ENCODE measurements around the gene MFAP3L. TPM values are rescaled to one million over a fixed set of nuclear protein-coding genes. Genes with fewer than 3 reads are reported as not detected.
A peak's percentile ranks its signal among the peaks of the same experiment; 100 is the strongest.

The MFAP3L gene
- total RNA-seq, 1 experiment from 2014 or later = 6.8 TPM

DNA sequence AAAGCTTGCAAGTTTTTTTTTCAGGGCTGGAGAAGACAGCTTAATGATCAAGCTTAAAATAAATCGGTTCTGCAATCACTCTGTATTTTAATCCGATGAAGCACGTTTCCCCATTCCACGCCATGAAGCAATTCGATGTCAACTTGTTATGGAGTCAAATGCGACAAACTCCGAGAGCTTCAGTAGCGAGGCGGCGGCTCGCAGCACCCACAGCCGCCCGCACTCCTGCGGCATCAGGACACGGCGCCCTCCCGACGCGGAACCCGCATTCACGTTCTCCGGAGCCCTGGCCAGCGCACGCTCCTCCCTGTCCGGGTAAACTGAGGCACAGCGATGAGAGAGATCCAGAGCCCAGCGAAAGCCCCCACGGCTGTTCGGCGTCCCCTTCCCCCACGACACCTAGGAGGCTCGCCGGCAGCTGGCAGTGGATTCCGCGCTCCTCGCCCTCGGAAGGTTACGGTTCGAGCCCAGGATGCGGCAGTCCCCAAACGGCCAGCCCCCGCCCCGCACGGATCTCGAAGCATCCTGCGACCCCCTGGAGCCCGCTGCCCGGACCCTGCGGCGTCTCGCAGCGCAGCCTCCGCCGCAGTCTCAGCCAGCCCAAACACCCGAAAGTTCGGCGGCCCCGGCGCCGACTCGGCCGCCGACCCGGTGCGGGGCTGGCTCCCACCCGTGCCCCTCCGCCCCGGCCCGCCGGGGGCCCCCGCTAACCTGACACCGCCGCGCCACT lies 507 bp downstream of the MFAP3L start:
- peak overlapping the region; percentile 82 for H3K4me3 Mint-ChIP-seq (ENCODE audit: low read depth, unreplicated experiment)
- CTCF ChIA-PET = no interaction called here
- peak; percentile 3 for DNase-seq

DNA sequence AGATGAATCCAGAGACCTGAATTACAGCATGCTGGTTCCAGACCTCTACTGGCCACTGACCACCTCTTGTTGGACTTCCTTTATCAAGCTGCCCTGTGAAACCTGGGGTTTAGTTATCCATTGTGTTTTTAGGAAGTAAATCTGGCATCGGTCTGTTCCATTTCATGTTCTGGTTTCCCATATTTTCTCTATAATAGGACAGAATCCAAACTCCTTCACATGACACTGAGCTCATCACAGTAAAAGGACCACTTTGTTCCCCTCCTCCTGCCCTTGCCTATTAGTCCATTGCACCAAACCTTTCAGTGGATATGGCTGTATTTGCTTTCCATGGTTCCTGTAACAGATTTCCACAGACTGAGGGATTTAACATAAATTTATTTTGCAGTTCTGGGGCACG lies 4.0 kb downstream of the MFAP3L start:
- no peak overlapping the region for H3K27ac Mint-ChIP-seq (ENCODE audit: unreplicated experiment)
- intact Hi-C loops (cut with micrococcal nuclease; ENCODE audit: unreplicated experiment) = no loop called here
- H3K4me1 Mint-ChIP-seq (ENCODE audit: low read depth, unreplicated experiment) = no peaks in the 10 kb centered on the region
- H3K27me3 Mint-ChIP-seq (ENCODE audit: unreplicated experiment) = no peaks in the 10 kb centered on the region
- no TSS peak for BruUV-seq (replicated peaks)
- DNase-seq = no peak
- CTCF ChIA-PET = no interaction called here
- H3K9me3 Mint-ChIP-seq (ENCODE audit: low read depth, unreplicated experiment) = no peaks in the 10 kb centered on the region
- TF ChIP-seq, protein P1, sequence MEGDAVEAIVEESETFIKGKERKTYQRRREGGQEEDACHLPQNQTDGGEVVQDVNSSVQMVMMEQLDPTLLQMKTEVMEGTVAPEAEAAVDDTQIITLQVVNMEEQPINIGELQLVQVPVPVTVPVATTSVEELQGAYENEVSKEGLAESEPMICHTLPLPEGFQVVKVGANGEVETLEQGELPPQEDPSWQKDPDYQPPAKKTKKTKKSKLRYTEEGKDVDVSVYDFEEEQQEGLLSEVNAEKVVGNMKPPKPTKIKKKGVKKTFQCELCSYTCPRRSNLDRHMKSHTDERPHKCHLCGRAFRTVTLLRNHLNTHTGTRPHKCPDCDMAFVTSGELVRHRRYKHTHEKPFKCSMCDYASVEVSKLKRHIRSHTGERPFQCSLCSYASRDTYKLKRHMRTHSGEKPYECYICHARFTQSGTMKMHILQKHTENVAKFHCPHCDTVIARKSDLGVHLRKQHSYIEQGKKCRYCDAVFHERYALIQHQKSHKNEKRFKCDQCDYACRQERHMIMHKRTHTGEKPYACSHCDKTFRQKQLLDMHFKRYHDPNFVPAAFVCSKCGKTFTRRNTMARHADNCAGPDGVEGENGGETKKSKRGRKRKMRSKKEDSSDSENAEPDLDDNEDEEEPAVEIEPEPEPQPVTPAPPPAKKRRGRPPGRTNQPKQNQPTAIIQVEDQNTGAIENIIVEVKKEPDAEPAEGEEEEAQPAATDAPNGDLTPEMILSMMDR (IDR thresholded peaks at IDR 0.05; ENCODE audit: unreplicated experiment) = no peak
- H3K4me3 Mint-ChIP-seq (ENCODE audit: low read depth, unreplicated experiment) = no peak overlapping the region
- peaks cover 17% of the 10 kb centered on the region for H3K36me3 Mint-ChIP-seq (ENCODE audit: insufficient read depth, unreplicated experiment)

More for the DNA sequence above, 507 bp downstream of the MFAP3L start:
- no TSS peak for BruUV-seq (replicated peaks)
- Mint-ChIP-seq H3K4me1 (ENCODE audit: low read depth, unreplicated experiment) (peaks cover 10% of the 10 kb centered on the region), H3K9me3 (ENCODE audit: low read depth, unreplicated experiment) (peaks cover 3% of the 10 kb centered on the region), H3K36me3 (ENCODE audit: insufficient read depth, unreplicated experiment) (peaks cover 22% of the 10 kb centered on the region), H3K27ac (ENCODE audit: unreplicated experiment) (no peak overlapping the region), H3K27me3 (ENCODE audit: unreplicated experiment) (peaks cover 13% of the 10 kb centered on the region)
- intact Hi-C loops (cut with micrococcal nuclease; ENCODE audit: unreplicated experiment) = loop anchor here (5.0 kb wide), 1 partner anchor 213 kb away; no protein-coding TSS in a partner anchor
- TF ChIP-seq, protein P1 (IDR thresholded peaks at IDR 0.05; ENCODE audit: unreplicated experiment) = no peak

DNA sequence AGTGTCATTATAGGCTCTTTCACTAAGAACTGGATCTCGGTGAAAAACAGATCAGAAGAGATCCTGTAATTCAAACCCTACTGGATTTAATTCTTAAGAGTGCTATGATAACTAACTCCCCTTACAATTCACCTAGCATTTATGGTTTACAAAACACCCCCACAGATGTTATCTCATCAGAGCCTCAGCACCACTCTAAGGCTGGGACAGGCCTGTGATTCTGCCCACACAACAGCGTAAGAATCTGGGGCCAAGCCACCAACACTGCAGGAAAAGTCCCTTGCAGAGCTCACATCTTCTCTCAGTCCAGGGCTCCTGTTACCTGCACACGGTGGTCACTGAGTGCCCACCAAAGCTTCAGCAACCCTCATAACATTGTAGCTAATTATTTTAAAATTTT lies 8.9 kb downstream of the MFAP3L start:
- H3K27ac Mint-ChIP-seq (ENCODE audit: unreplicated experiment) = no peak overlapping the region
- TF ChIP-seq, protein P1 (IDR thresholded peaks at IDR 0.05; ENCODE audit: unreplicated experiment) = no peak
- no peak for DNase-seq
- intact Hi-C loops (cut with micrococcal nuclease; ENCODE audit: unreplicated experiment) = no loop called here
- CTCF ChIA-PET = no interaction called here
- H3K9me3 Mint-ChIP-seq (ENCODE audit: low read depth, unreplicated experiment) = no peaks in the 10 kb centered on the region
- no TSS peak for BruUV-seq (replicated peaks)
- H3K36me3 Mint-ChIP-seq (ENCODE audit: insufficient read depth, unreplicated experiment) = no peaks in the 10 kb centered on the region
- no peaks in the 10 kb centered on the region for H3K27me3 Mint-ChIP-seq (ENCODE audit: unreplicated experiment)
- H3K4me3 Mint-ChIP-seq (ENCODE audit: low read depth, unreplicated experiment) = no peak overlapping the region
- no peaks in the 10 kb centered on the region for H3K4me1 Mint-ChIP-seq (ENCODE audit: low read depth, unreplicated experiment)

DNA sequence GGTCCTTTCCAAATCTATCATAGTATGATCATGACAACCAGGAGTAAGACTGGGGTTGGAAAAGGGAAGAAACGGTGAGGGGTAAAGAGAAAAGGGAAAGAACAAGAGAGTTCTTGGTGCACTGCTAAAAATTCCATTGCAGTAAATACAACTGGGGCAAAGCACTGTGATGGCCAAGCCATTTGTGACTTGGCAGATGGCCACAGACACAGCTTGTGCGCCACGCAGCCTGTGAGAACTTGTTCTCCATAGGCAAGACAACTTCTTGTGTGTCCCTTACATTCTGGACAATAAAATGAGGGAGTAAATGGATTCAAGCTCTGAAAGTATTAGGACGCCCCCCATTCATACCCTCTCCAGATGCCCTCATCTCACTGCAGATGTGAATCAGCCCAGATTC lies 10.9 kb downstream of the MFAP3L start:
- DNase-seq = no peak
- Mint-ChIP-seq H3K9me3 (ENCODE audit: low read depth, unreplicated experiment) (no peaks in the 10 kb centered on the region), H3K27ac (ENCODE audit: unreplicated experiment) (no peak overlapping the region), H3K4me3 (ENCODE audit: low read depth, unreplicated experiment) (no peak overlapping the region), H3K4me1 (ENCODE audit: low read depth, unreplicated experiment) (no peaks in the 10 kb centered on the region), H3K36me3 (ENCODE audit: insufficient read depth, unreplicated experiment) (no peaks in the 10 kb centered on the region), H3K27me3 (ENCODE audit: unreplicated experiment) (no peaks in the 10 kb centered on the region)
- intact Hi-C loops (cut with micrococcal nuclease; ENCODE audit: unreplicated experiment) = no loop called here
- BruUV-seq (replicated peaks) = no TSS peak
- CTCF ChIA-PET = no interaction called here
- TF ChIP-seq, protein P1 (IDR thresholded peaks at IDR 0.05; ENCODE audit: unreplicated experiment) = no peak

Measured in Calu3 (cell line).